Uterus (tissue), 2 donors: ENCODE measurements around the gene CHID1.

Experiments used
- POLR2A ChIP-seq, 2 donors: fragments of 450-650 bp; IDR thresholded peaks; one replicate each; pipeline ENCODE4 v1.6.1; 2016; ENCODE audit warnings: antibody characterized with exemption in 2 of 2, mild to moderate bottlenecking in 1 of 2, moderate library complexity in 1 of 2
- TF ChIP-seq, protein P1 (sequence below), 4 experiments: fragments of 200-600 bp in 2 of 4; fragments of 450-650 bp in 2 of 4; sonication (generic) in 2 of 4; IDR thresholded peaks; one replicate each; pipeline ENCODE4 v1.5.1; 2016 to 2019; ENCODE audit warnings: antibody characterized with exemption in 4 of 4, mild to moderate bottlenecking in 2 of 4, moderate library complexity in 1 of 4

DNA sequence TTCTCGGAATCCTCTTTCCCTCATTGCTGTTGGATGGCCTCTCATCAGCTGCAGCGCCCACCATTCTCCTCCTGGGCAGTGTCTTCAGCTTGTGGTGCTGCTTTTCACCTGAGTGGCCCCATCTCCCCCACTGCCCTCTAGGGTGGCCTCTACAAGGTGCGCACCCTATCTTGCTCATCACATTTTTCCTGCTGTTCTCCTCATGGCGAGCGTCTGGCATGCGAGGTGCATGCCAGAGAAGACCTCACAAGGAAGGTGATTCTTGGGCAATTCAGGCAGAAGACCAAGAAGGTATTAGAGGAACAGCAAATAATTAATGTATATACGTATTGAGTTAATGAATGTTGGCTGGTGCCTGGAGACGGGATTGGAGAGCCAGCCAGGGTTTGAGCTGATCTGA lies 18.2 kb upstream of the CHID1 start:
- no peak for TF ChIP-seq POLR2A (IDR thresholded peaks at IDR 0.05)
- TF ChIP-seq, protein P1, sequence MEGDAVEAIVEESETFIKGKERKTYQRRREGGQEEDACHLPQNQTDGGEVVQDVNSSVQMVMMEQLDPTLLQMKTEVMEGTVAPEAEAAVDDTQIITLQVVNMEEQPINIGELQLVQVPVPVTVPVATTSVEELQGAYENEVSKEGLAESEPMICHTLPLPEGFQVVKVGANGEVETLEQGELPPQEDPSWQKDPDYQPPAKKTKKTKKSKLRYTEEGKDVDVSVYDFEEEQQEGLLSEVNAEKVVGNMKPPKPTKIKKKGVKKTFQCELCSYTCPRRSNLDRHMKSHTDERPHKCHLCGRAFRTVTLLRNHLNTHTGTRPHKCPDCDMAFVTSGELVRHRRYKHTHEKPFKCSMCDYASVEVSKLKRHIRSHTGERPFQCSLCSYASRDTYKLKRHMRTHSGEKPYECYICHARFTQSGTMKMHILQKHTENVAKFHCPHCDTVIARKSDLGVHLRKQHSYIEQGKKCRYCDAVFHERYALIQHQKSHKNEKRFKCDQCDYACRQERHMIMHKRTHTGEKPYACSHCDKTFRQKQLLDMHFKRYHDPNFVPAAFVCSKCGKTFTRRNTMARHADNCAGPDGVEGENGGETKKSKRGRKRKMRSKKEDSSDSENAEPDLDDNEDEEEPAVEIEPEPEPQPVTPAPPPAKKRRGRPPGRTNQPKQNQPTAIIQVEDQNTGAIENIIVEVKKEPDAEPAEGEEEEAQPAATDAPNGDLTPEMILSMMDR (IDR thresholded peaks at IDR 0.05) = no peak
